Anterior cingulate cortex (tissue), 58 donors: ENCODE data around the gene TMEM95.
"Not testable (repeated sequence)": the region's sequence is repeated elsewhere in the genome, so short reads cannot be mapped to it uniquely, and the experiment has no call there.

Experiments
- DNase-seq, 58 donors: peaks; one replicate each; lab custom pipeline; 2025; lab: John Stamatoyannopoulos, UW

Gene TMEM95

GRCh38 chr17:7341842-7342241, 13.1 kb upstream of the TMEM95 start:
- DNase-seq: no peak

DNA sequence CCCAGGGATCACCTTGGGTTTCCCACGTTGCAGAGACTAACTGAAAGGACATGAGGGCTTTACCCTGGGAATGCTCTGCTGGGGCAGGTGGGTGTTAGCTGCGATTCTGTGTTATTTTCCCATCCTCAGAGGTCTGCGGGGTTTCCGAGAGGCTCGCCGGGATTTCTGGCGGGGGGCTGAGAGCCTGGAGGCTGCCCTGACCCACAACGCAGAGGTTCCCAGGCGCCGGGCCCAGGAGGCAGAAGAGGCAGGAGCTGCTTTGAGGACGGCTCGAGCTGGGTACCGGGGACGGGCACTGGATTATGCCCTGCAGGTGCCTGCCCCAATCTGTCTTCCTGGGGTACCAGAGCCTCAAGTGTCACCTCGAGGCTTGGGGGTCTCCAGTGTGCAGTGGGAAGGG, 11.7 kb upstream of the TMEM95 start:
- DNase-seq: no peak

DNA sequence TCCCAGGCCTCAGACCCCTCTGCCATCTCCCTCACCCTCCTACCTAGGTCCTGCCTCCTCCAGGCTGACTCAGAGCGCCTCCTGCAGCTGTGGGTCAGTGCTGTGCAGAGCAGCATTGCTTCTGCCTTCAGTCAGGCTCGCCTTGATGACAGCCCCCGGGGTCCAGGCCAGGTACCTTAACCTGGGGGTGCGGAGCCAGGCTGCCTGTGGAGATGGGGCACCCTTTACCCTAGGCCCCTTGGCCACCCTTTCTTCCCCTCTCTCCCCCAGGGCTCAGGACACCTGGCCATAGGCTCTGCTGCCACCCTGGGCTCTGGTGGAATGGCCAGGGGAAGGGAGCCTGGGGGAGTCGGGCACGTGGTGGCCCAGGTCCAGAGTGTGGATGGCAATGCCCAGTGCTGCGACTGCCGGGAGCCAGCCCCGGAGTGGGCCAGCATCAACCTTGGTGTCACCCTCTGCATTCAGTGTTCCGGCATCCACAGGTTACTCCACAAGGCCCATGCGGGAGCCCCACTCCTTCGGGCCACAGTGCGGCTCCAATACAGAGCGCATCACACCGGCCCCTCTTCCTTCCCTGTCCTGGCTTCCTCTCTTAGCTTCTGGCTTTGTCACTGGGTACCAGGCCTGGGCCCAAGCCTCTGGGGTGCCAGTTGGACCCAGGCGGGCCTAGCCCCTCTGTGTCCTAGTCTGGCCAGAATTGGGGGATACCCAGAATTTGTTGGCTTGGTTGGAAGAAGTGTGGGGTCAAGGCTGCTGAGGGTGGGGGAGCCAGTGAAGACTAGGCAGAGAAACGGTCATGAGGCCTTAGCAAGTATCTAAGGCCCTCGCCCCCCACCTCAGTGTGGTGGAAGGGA, 8.0 kb upstream of the TMEM95 start:
- no peak for DNase-seq

DNA sequence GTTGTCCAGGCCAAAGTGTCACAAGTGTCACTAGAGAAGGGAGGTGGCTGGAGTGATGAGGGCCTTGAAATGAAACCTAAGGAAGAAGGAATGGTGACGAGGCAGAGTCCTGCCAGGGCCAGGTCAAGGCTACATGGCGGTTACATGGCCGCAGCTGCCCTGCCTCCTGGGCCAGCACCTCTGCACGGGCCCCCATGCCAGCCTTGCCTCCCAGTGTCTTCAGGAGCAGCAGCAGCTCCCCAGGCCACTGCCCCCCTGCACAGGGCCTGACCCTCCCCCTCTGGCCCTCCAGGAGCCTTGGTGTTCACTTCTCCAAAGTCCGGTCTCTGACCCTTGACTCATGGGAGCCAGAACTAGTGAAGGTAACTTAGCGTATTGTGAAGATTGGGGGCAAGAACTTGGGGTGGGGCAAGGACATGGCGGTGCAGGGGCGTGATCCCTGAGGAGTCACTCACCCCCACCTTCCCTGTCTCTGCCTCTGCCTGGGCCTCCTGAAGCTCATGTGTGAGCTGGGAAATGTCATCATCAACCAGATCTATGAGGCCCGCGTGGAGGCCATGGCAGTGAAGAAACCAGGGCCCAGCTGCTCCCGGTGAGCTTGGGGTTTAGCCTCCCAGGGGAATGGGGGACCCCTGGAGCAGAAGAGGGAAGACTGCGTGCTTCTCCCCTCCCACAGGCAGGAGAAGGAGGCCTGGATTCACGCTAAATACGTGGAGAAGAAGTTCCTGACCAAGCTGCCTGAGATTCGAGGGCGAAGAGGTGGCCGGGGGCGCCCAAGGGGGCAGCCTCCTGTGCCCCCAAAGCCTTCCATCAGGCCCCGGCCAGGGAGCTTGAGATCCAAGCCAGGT, 7.1 kb upstream of the TMEM95 start:
- DNase-seq: no peak

- no peak for DNase-seq
Observed at GRCh38 chr17:7348478-7349242, 6.3 kb upstream of the TMEM95 start.

DNA sequence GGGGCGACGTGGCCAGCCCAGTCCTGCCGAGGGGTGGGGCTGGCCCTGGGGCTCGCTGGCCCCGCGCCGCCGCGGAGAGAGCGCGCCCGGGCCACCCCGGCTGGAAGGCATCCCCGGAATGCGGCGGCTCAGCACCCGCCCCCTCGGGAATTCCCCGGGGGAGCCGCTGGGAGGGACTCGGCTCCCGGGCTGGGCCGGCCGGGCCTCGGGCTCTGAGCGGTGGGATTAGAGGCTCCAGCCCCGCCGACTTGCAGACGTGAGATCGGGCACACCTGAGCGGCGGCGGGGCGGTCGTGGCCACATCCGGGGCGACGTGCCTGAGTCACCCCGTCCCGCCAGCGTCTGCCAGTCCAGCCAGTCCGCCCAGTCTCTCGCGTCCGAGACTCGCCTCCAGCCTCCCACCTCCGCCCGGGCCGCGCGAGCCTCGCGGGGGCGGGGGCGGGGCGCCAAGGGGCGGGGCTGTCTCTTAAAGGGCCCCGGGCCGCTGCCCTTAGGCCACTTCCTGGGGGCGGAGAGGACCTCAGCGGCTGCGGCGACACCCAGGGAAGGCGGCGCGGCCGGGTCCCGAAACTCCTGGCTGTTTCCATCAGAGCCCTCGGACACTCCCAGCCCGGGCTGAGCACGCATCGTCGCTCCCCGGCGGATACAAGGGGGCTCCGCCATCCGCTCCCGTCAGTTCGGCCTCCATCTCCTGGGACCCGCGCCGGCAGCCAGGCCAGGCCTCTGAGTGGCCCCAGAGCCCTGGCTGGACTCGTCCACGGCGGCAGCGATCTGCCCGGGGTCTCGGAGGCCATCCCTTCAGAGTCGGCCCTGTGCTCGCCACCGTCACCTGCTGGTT, 3.1 kb upstream of the TMEM95 start, which contains the start of gene KCTD11:
Gene KCTD11 (plus strand): TSS at position 498 of the 838 bp plus-strand sequence.
- peak in 56 of 58 donors; percentile 26 to 89 (median 78) for DNase-seq

- DNase-seq: peak in 1 of 58 donors; percentile 35
Observed at GRCh38 chr17:7352503-7352889, 2.5 kb upstream of the TMEM95 start.

DNA sequence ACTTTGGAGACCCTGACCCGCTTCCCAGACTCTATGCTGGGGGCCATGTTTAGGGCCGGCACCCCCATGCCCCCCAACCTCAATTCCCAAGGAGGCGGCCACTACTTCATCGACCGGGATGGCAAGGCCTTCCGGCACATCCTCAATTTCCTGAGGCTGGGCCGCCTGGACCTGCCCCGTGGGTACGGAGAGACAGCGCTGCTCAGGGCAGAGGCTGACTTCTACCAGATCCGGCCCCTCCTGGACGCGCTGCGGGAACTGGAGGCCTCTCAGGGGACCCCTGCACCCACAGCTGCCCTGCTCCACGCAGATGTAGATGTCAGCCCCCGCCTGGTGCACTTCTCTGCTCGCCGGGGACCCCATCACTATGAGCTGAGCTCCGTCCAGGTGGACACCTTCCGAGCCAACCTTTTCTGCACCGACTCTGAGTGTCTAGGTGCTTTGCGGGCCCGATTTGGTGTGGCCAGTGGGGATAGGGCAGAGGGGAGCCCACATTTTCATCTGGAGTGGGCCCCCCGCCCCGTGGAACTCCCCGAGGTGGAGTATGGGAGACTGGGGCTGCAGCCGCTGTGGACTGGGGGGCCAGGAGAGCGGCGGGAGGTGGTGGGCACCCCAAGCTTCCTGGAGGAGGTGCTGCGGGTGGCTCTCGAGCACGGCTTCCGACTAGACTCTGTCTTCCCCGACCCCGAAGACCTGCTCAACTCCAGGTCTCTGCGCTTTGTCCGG, 1.9 kb upstream of the TMEM95 start:
- DNase-seq: no peak

DNA sequence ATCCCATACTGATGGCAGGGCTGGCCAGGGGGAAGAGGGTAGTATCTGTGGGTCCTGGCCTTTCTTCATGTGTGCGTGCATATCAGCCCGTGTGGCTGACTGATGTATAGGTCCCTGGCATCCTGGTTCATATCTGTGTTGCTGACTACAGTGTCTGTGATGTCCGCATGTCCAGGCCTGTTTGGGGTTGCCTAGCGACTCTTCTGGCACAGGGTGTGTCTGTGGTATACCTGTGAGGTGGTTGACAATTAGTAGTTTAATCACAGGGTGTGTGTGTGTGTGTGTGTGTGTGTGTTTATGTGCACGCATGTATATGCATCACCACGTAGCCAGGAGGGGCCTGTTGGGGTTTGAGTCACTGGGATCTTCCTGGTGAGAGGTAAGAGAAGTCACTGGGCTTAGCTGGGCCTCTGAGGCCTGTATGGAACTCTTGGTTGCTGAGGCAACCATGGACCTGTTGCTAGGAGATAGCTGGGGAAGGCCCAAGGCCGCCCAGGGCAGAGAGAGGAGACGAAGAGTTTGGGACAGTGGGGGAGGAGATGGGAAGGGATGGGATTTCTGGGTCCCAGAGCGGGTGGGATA, 603 bp upstream of the TMEM95 start:
- peak in 8 of 58 donors; percentile 6 to 55 (median 26) for DNase-seq

- DNase-seq: no peak
Observed at GRCh38 chr17:7355573-7355972, 617 bp downstream of the TMEM95 start.

- DNase-seq: peak in 44 of 58 donors; percentile 7 to 76 (median 50)
Observed at GRCh38 chr17:7356072-7356549, 1.2 kb downstream of the TMEM95 start.

- no peak for DNase-seq
Observed at GRCh38 chr17:7356756-7357155, 1.8 kb downstream of the TMEM95 start.

DNA sequence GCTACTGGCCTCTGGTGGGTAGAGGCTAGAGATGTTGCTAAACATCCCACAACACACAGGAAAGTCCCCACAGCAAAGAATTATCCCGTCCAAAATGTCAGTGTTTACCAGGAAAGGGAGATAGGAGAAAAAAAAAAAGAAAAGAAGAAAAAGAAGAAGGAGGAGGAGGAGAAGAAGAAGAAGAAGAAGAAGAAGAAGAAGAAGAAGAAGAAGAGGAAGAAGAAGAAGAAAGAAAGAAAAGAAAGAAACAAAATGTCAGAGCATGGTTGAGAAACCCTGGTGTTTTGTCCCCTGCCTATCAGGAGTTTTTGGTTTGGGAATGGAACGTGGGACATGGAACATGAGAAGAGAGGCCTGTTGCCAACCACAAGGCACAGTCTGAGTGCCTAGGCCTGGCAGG, 2.4 kb downstream of the TMEM95 start:
- no peak for DNase-seq

DNA sequence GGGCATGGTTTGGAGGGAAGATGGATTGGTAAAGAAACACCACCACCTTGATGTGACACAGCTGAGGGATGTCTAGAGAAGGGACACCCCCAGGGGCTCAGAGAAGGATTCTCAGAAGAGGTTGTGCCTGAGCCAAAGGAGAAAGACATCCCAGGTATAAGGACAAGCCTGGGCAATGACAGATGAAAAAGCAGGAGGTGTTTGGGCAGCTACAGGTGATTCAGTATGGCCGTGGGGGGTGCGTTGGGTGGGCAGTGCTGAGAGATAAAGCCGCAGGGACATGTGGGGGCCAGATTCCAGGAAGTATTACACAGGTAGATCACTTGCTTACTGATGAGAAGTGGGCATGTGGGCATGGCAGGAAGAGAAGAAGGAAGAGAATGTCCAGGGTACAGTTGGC, 7.0 kb downstream of the TMEM95 start:
- no peak for DNase-seq

GRCh38 chr17:7363311-7363710, 8.4 kb downstream of the TMEM95 start:
- DNase-seq: no peak

GRCh38 chr17:7365963-7366362, 11.0 kb downstream of the TMEM95 start:
- DNase-seq: not testable (repeated sequence)

- DNase-seq: no peak
Observed at GRCh38 chr17:7367083-7367482, 12.1 kb downstream of the TMEM95 start.

- DNase-seq: no peak
Observed at GRCh38 chr17:7367918-7368598, 13.1 kb downstream of the TMEM95 start.
